ENCODE measurements around the gene BACH2.

BACH2 gene

GRCh38 chr6:90204327-90205056, 92.2 kb downstream of the BACH2 start:
- DNase-seq: no peak

GRCh38 chr6:90203672-90204071, 93.0 kb downstream of the BACH2 start:
- DNase-seq: no peak

GRCh38 chr6:90202156-90202555, 94.5 kb downstream of the BACH2 start:
- no peak for DNase-seq

- no peak for DNase-seq
Measured at GRCh38 chr6:90199900-90200299, 96.7 kb downstream of the BACH2 start.

GRCh38 chr6:90198758-90199425, 97.8 kb downstream of the BACH2 start:
- DNase-seq: no peak

GRCh38 chr6:90197854-90198496, 98.7 kb downstream of the BACH2 start:
- peak; percentile 61 to 68 for DNase-seq

- DNase-seq: no peak
Measured at GRCh38 chr6:90195094-90195829, 101.4 kb downstream of the BACH2 start.

GRCh38 chr6:90194371-90194841, 102.2 kb downstream of the BACH2 start:
- no peak for DNase-seq

GRCh38 chr6:90193359-90193758, 103.3 kb downstream of the BACH2 start:
- DNase-seq: no peak

GRCh38 chr6:90192857-90193256, 103.8 kb downstream of the BACH2 start:
- DNase-seq: no peak

GRCh38 chr6:90190752-90191395, 105.8 kb downstream of the BACH2 start:
- DNase-seq: no peak

GRCh38 chr6:90190131-90190530, 106.5 kb downstream of the BACH2 start:
- DNase-seq: no peak

GRCh38 chr6:90187437-90188121, 109.1 kb downstream of the BACH2 start:
- no peak for DNase-seq

GRCh38 chr6:90186637-90187371, 109.8 kb downstream of the BACH2 start:
- DNase-seq: no peak

GRCh38 chr6:90186026-90186425, 110.6 kb downstream of the BACH2 start:
- no peak for DNase-seq

- DNase-seq: no peak
Measured at GRCh38 chr6:90184334-90185298, 112.0 kb downstream of the BACH2 start.

GRCh38 chr6:90183587-90184333, 112.9 kb downstream of the BACH2 start:
- DNase-seq: no peak

GRCh38 chr6:90180526-90180925, 116.1 kb downstream of the BACH2 start:
- DNase-seq: no peak
